HAP-1 (cell line): Measurements from ENCODE around the gene ZNF681.

Experiments
- DNase-seq, 2 experiments: peaks; one replicate each; pipeline ENCODE4 v3.0.0-alpha.2; 2016 to 2020; ENCODE audit warnings: low spot score in 2 of 2
- H3K27me3 ChIP-seq: fragments of 250-450 bp; sonication (Bioruptor Pico); 2 replicates; pipeline ENCODE4 v1.5.1; 2020; ENCODE audit warnings: low read depth, mild to moderate bottlenecking, moderate library complexity
- H3K36me3 ChIP-seq: fragments of 250-450 bp; sonication (Bioruptor Pico); replicated peaks from 2 replicates; pipeline ENCODE4 v1.5.1; 2020; ENCODE audit warnings: mild to moderate bottlenecking
- H3K4me1 ChIP-seq: fragments of 250-450 bp; sonication (Bioruptor Pico); 2 replicates; pipeline ENCODE4 v1.5.1; 2020; ENCODE audit warnings: mild to moderate bottlenecking
- H3K4me3 ChIP-seq: fragments of 250-450 bp; sonication (Bioruptor Pico); 2 replicates; pipeline ENCODE4 v1.5.1; 2020; ENCODE audit warnings: mild to moderate bottlenecking, moderate library complexity
- H3K9me3 ChIP-seq: fragments of 250-450 bp; sonication (Bioruptor Pico); 2 replicates; pipeline ENCODE4 v1.5.1; 2020; ENCODE audit warnings: mild to moderate bottlenecking, moderate library complexity
- in situ Hi-C: fragments of 300-500 bp; cut with MboI; formaldehyde crosslinking; loops from 3 replicates; pipeline ENCODE4 v1.14.3; 2020; ENCODE audit warnings: low sequenced_read_pairs, inconsistent platforms, mixed read lengths

ZNF681 gene

GRCh38 chr19:23758187-23759074, at the start of gene ZNF681:
Gene ZNF681, minus strand, starts transcription at chr19:23758891. Its CDS starts 142 bp downstream, at chr19:23758749.
- Histone ChIP-seq H3K4me3 (peak within 1 kb of the TSS; percentile 63), H3K9me3 (no peaks in the 10 kb centered on the region), H3K27me3 (no peaks in the 10 kb centered on the region), H3K36me3 (no peaks in the 10 kb centered on the region; the same call in 1 of the 2 replicates), H3K4me1 (no peaks in the 10 kb centered on the region; the same call in 1 of the 2 replicates)
- in situ Hi-C loops: no loop called here
- peak; percentile 84 to 91 for DNase-seq

- Histone ChIP-seq H3K4me1 (no peaks in the 10 kb centered on the region), H3K36me3 (no peaks in the 10 kb centered on the region), H3K4me3 (no peak overlapping the region), H3K27me3 (no peaks in the 10 kb centered on the region), H3K9me3 (no peaks in the 10 kb centered on the region)
- DNase-seq: no peak
- in situ Hi-C loops: no loop called here
Measured at GRCh38 chr19:23804676-23805075, 46.0 kb upstream of the ZNF681 start.

- H3K27me3 ChIP-seq: no peaks in the 10 kb centered on the region
- no peak for DNase-seq
- H3K4me3 ChIP-seq: no peak overlapping the region
- no peaks in the 10 kb centered on the region for H3K4me1 ChIP-seq
- H3K9me3 ChIP-seq: no peaks in the 10 kb centered on the region
- H3K36me3 ChIP-seq: no peaks in the 10 kb centered on the region
- in situ Hi-C loops: no loop called here
Measured at GRCh38 chr19:23802290-23802689, 43.6 kb upstream of the ZNF681 start.

- no peaks in the 10 kb centered on the region for H3K4me1 ChIP-seq
- H3K27me3 ChIP-seq: no peaks in the 10 kb centered on the region
- in situ Hi-C loops: no loop called here
- DNase-seq: no peak
- no peaks in the 10 kb centered on the region for H3K9me3 ChIP-seq
- H3K4me3 ChIP-seq: no peak overlapping the region
- H3K36me3 ChIP-seq: no peaks in the 10 kb centered on the region
Measured at GRCh38 chr19:23801803-23802202, 43.1 kb upstream of the ZNF681 start.

- Histone ChIP-seq H3K4me1 (no peaks in the 10 kb centered on the region), H3K9me3 (no peaks in the 10 kb centered on the region), H3K27me3 (no peaks in the 10 kb centered on the region), H3K36me3 (no peaks in the 10 kb centered on the region), H3K4me3 (no peak overlapping the region)
- in situ Hi-C loops: no loop called here
- DNase-seq: no peak
Measured at GRCh38 chr19:23800868-23801267, 42.2 kb upstream of the ZNF681 start.

- no peaks in the 10 kb centered on the region for H3K4me1 ChIP-seq
- DNase-seq: no peak
- no peak overlapping the region for H3K4me3 ChIP-seq
- no peaks in the 10 kb centered on the region for H3K9me3 ChIP-seq
- in situ Hi-C loops: no loop called here
- no peaks in the 10 kb centered on the region for H3K27me3 ChIP-seq
- H3K36me3 ChIP-seq: no peaks in the 10 kb centered on the region
Measured at GRCh38 chr19:23800271-23800670, 41.6 kb upstream of the ZNF681 start.

GRCh38 chr19:23799321-23799720, 40.6 kb upstream of the ZNF681 start:
- in situ Hi-C loops: no loop called here
- Histone ChIP-seq H3K36me3 (no peaks in the 10 kb centered on the region), H3K4me1 (no peaks in the 10 kb centered on the region), H3K4me3 (no peak overlapping the region), H3K9me3 (no peaks in the 10 kb centered on the region), H3K27me3 (no peaks in the 10 kb centered on the region)
- no peak for DNase-seq

GRCh38 chr19:23795462-23795861, 36.8 kb upstream of the ZNF681 start:
- H3K4me1 ChIP-seq: no peaks in the 10 kb centered on the region
- H3K36me3 ChIP-seq: no peaks in the 10 kb centered on the region
- H3K4me3 ChIP-seq: no peak overlapping the region
- in situ Hi-C loops: no loop called here
- no peaks in the 10 kb centered on the region for H3K27me3 ChIP-seq
- no peak for DNase-seq
- H3K9me3 ChIP-seq: no peaks in the 10 kb centered on the region

GRCh38 chr19:23792784-23793183, 34.1 kb upstream of the ZNF681 start:
- Histone ChIP-seq H3K36me3 (no peaks in the 10 kb centered on the region), H3K4me1 (no peaks in the 10 kb centered on the region), H3K27me3 (no peaks in the 10 kb centered on the region), H3K9me3 (no peaks in the 10 kb centered on the region), H3K4me3 (no peak overlapping the region)
- in situ Hi-C loops: no loop called here
- DNase-seq: no peak

GRCh38 chr19:23790641-23791488, 32.2 kb upstream of the ZNF681 start:
- Histone ChIP-seq H3K4me1 (no peaks in the 10 kb centered on the region), H3K9me3 (no peaks in the 10 kb centered on the region), H3K36me3 (no peaks in the 10 kb centered on the region), H3K27me3 (no peaks in the 10 kb centered on the region), H3K4me3 (no peak overlapping the region)
- in situ Hi-C loops: no loop called here
- DNase-seq: no peak

GRCh38 chr19:23789246-23789645, 30.6 kb upstream of the ZNF681 start:
- no peak overlapping the region for H3K4me3 ChIP-seq
- in situ Hi-C loops: no loop called here
- no peaks in the 10 kb centered on the region for H3K27me3 ChIP-seq
- no peaks in the 10 kb centered on the region for H3K9me3 ChIP-seq
- no peaks in the 10 kb centered on the region for H3K36me3 ChIP-seq
- no peaks in the 10 kb centered on the region for H3K4me1 ChIP-seq
- DNase-seq: no peak

- Histone ChIP-seq H3K9me3 (no peaks in the 10 kb centered on the region), H3K4me1 (no peaks in the 10 kb centered on the region), H3K27me3 (no peaks in the 10 kb centered on the region), H3K4me3 (no peak overlapping the region), H3K36me3 (no peaks in the 10 kb centered on the region)
- in situ Hi-C loops: no loop called here
- DNase-seq: no peak
Measured at GRCh38 chr19:23788411-23788810, 29.7 kb upstream of the ZNF681 start.

- DNase-seq: no peak
- H3K4me1 ChIP-seq: no peaks in the 10 kb centered on the region
- no peaks in the 10 kb centered on the region for H3K9me3 ChIP-seq
- no peak overlapping the region for H3K4me3 ChIP-seq
- in situ Hi-C loops: no loop called here
- no peaks in the 10 kb centered on the region for H3K36me3 ChIP-seq
- H3K27me3 ChIP-seq: no peaks in the 10 kb centered on the region
Measured at GRCh38 chr19:23787106-23787505, 28.4 kb upstream of the ZNF681 start.

- H3K4me3 ChIP-seq: no peak overlapping the region
- DNase-seq: no peak
- no peaks in the 10 kb centered on the region for H3K27me3 ChIP-seq
- no peaks in the 10 kb centered on the region for H3K4me1 ChIP-seq
- no peaks in the 10 kb centered on the region for H3K9me3 ChIP-seq
- no peaks in the 10 kb centered on the region for H3K36me3 ChIP-seq
- in situ Hi-C loops: no loop called here
Measured at GRCh38 chr19:23785982-23786381, 27.3 kb upstream of the ZNF681 start.
